GM23248 (cell line): Measurements from ENCODE around the gene SPATA24. TPM values are rescaled to one million over a fixed set of nuclear protein-coding genes. Genes with fewer than 3 reads are reported as not detected.
A peak's percentile ranks its signal among the peaks of the same experiment; 100 is the strongest.

Experiments
- DNase-seq: peaks from one replicate; pipeline ENCODE4 v3.0.0-alpha.2; 2015
- H2AFZ ChIP-seq: fragments of 200-600 bp; sonication (generic); 2 replicates; pipeline ENCODE4 v1.6.1; 2016; ENCODE audit warnings: antibody characterized with exemption
- H3F3A ChIP-seq: fragments of 200-600 bp; sonication (generic); 2 replicates; pipeline ENCODE4 v1.6.1; 2016; ENCODE audit warnings: mild to moderate bottlenecking, antibody characterized with exemption, mixed run types; ENCODE audit not compliant: insufficient read depth
- H3K27ac ChIP-seq: fragments of 200-600 bp; sonication (generic); 2 replicates; pipeline ENCODE4 v1.5.1; 2016; ENCODE audit warnings: mild to moderate bottlenecking
- H3K27me3 ChIP-seq: fragments of 200-600 bp; sonication (generic); replicated peaks from 2 replicates; pipeline ENCODE4 v1.6.1; 2016; ENCODE audit warnings: mild to moderate bottlenecking; ENCODE audit not compliant: insufficient read depth
- H3K36me3 ChIP-seq: fragments of 200-600 bp; sonication (generic); 2 replicates; pipeline ENCODE4 v1.6.1; 2016; ENCODE audit warnings: low read depth, mild to moderate bottlenecking
- H3K4me1 ChIP-seq: fragments of 200-600 bp; sonication (generic); 2 replicates; pipeline ENCODE4 v1.6.1; 2016; ENCODE audit warnings: mild to moderate bottlenecking; ENCODE audit not compliant: insufficient read depth
- H3K4me2 ChIP-seq: fragments of 200-600 bp; sonication (generic); one replicate; pipeline ENCODE4 v1.6.1; 2016; ENCODE audit warnings: mild to moderate bottlenecking; ENCODE audit not compliant: unreplicated experiment
- H3K4me3 ChIP-seq: fragments of 200-600 bp; sonication (generic); 2 replicates; pipeline ENCODE4 v1.5.1; 2016; ENCODE audit warnings: mild to moderate bottlenecking
- H3K79me2 ChIP-seq: fragments of 200-600 bp; sonication (generic); 2 replicates; pipeline ENCODE4 v1.6.1; 2016; ENCODE audit warnings: mild to moderate bottlenecking; ENCODE audit not compliant: insufficient read depth
- H3K9ac ChIP-seq: fragments of 200-600 bp; sonication (generic); 2 replicates; pipeline ENCODE4 v1.6.1; 2016; ENCODE audit warnings: mild to moderate bottlenecking
- H3K9me2 ChIP-seq: fragments of 200-600 bp; sonication (generic); 2 replicates; pipeline ENCODE4 v1.6.1; 2016; ENCODE audit warnings: mixed run types, mild to moderate bottlenecking, moderate library complexity; ENCODE audit not compliant: insufficient read depth
- H3K9me3 ChIP-seq: fragments of 200-600 bp; sonication (generic); one replicate; pipeline ENCODE4 v1.6.1; 2017; ENCODE audit warnings: low read depth
- H4K20me1 ChIP-seq: fragments of 200-600 bp; sonication (generic); 2 replicates; pipeline ENCODE4 v1.6.0; 2016; ENCODE audit not compliant: insufficient read depth
- EZH2 ChIP-seq: fragments of 200-600 bp; sonication (generic); IDR thresholded peaks from 2 replicates; pipeline ENCODE4 v1.6.1; 2018; ENCODE audit warnings: antibody characterized with exemption, mild to moderate bottlenecking; ENCODE audit not compliant: insufficient read depth, poor library complexity, severe bottlenecking
- EZH2phosphoT487 ChIP-seq: fragments of 200-600 bp; sonication (generic); IDR thresholded peaks from 2 replicates; pipeline ENCODE4 v1.6.1; 2018; ENCODE audit warnings: antibody characterized with exemption, moderate library complexity, mild to moderate bottlenecking, low read depth; ENCODE audit not compliant: insufficient read depth
- WGBS, 2 experiments: methylation state at CpG; one replicate each; pipeline ENCODE4 v1.1.6; 2015 to 2017; ENCODE audit warnings: low lambda C conversion rate in 2 of 2, low coverage in 1 of 2; ENCODE audit errors: missing lambda C conversion rate in 2 of 2; 5-methylcytosine and 5-hydroxymethylcytosine counted together
- in situ Hi-C: fragments of 300-500 bp; cut with MboI; formaldehyde crosslinking; loops from 2 replicates; pipeline ENCODE4 v1.15.0; 2020
- polyA plus RNA-seq: library from polyadenylated mRNA; unstranded; fragments of >200 nt; fragmentation: Nextera tagmentation; extraction: Ambion mirVana; gene quantifications from 2 replicates; pipeline ENCODE4 v1.2.1, GENCODE V29; 2016
- total RNA-seq: library from RNA; depleted of rRNA; stranded (reverse); fragments of >200 nt; shearing (Covaris generic); gene quantifications from 2 replicates; pipeline ENCODE4 v1.2.3, GENCODE V29; 2014

The SPATA24 gene
- total and polyA plus RNA-seq, 2 experiments from 2014 or later, result 0.43 to 4.3 TPM

DNA sequence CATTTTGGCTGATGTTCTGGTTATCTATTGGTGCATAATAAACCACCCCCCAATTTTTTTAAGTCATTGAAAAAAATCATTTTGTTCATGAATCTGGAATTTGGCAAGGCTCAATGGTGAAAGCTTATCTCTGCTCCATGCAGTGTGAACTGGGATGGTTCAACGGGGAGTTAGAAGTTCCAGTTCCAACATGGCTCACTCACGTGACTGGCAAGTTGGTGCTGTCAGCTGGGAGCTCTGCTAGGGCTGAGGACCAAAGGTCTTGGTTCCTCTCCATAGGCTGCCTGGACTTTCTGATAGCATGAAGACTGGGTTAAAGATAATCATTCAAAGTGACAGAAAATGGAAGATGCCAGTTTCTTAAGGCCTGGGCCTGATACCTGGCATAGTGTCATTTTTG is 3.1 kb upstream of the SPATA24 start:
- no peaks in the 10 kb centered on the region for H3K9me3 ChIP-seq
- H3K79me2 ChIP-seq, result no peaks in the 10 kb centered on the region
- no peak for DNase-seq
- no peak overlapping the region for H3K4me2 ChIP-seq
- H3K4me3 ChIP-seq, result no peak overlapping the region
- H4K20me1 ChIP-seq, result no peaks in the 10 kb centered on the region
- H3K27ac ChIP-seq, result no peak overlapping the region
- WGBS, 2 experiments, result 93 to 95% methylated on average over 2 of the region's 2 CpGs
- H3K9me2 ChIP-seq, result no peaks in the 10 kb centered on the region
- peaks cover 29% of the 10 kb centered on the region for H3K4me1 ChIP-seq
- H3F3A ChIP-seq, result peaks cover 33% of the 10 kb centered on the region
- H3K9ac ChIP-seq, result no peak overlapping the region
- TF ChIP-seq EZH2 (no peak), EZH2phosphoT487 (no peak)
- no peaks in the 10 kb centered on the region for H3K36me3 ChIP-seq
- no peak overlapping the region for H2AFZ ChIP-seq
- in situ Hi-C loops, result no loop called here
- H3K27me3 ChIP-seq, result no peaks in the 10 kb centered on the region

DNA sequence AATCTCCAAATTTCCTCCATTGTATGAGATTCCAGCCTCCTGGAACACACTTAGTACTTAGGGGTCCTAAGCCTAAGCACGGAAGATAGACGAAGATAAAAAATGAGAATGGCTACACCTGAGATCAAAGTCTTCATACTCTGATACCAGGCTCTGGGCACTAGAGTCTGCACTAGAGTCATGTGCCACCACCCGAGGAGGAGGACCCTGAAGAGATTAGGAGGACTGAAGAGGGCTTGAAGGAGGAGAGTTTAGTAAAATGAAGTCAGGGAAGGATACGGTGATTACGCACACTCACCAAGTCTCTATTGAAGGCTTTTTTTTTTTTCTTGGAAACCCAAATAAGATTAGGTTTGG is 573 bp upstream of the SPATA24 start:
- TF ChIP-seq EZH2phosphoT487 (no peak), EZH2 (no peak)
- H3K9ac ChIP-seq, result peak overlapping the region; percentile 82
- no peak for DNase-seq
- in situ Hi-C loops, result no loop called here
- peak overlapping the region; percentile 90 for H3K27ac ChIP-seq
- peaks cover 8% of the 10 kb centered on the region for H3F3A ChIP-seq
- H3K36me3 ChIP-seq, result no peaks in the 10 kb centered on the region
- H3K9me3 ChIP-seq, result no peaks in the 10 kb centered on the region
- peak overlapping the region; percentile 70 for H3K4me2 ChIP-seq
- peak overlapping the region; percentile 97 for H2AFZ ChIP-seq
- peak overlapping the region; percentile 76 for H3K4me3 ChIP-seq
- WGBS, 2 experiments, result 45 to 48% methylated on average over 5 of the region's 5 CpGs
- H4K20me1 ChIP-seq, result no peaks in the 10 kb centered on the region
- H3K4me1 ChIP-seq, result peaks cover 10% of the 10 kb centered on the region
- no peaks in the 10 kb centered on the region for H3K9me2 ChIP-seq
- H3K27me3 ChIP-seq, result no peaks in the 10 kb centered on the region
- no peaks in the 10 kb centered on the region for H3K79me2 ChIP-seq

DNA sequence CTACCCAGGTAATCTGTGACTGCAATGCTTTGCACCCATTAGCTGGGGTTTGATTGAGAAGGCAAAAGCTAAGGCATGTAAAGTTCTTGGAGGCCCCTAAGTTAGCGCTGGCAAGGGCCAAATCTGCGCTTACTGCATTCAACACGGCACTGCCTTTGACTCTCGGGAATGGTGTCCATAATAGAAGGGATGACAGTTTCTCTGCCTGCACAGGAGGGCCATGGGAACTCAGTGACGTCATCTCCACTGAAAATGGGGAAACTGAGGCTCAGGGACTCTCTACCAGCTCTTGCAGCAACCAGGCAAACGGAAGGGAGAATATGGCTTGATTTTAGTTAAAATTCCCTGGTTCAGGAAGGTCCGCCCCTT is 487 bp downstream of the SPATA24 start:
- Histone ChIP-seq H3K27me3 (no peaks in the 10 kb centered on the region), H3K36me3 (no peaks in the 10 kb centered on the region), H3K27ac (peak overlapping the region; percentile 90), H2AFZ (peak overlapping the region; percentile 97), H3K9me2 (no peaks in the 10 kb centered on the region), H3K4me1 (peaks cover 10% of the 10 kb centered on the region), H3K4me2 (peak overlapping the region; percentile 91), H4K20me1 (no peaks in the 10 kb centered on the region), H3F3A (peaks cover 7% of the 10 kb centered on the region; the same call in 1 of the 2 replicates), H3K9ac (peak overlapping the region; percentile 82), H3K79me2 (no peaks in the 10 kb centered on the region), H3K9me3 (no peaks in the 10 kb centered on the region), H3K4me3 (peak overlapping the region; percentile 76)
- 25 to 27% methylated on average over 7 of the region's 7 CpGs for WGBS, 2 experiments
- in situ Hi-C loops, result no loop called here
- TF ChIP-seq EZH2, result no peak
- no peak for TF ChIP-seq EZH2phosphoT487
- no peak for DNase-seq

DNA sequence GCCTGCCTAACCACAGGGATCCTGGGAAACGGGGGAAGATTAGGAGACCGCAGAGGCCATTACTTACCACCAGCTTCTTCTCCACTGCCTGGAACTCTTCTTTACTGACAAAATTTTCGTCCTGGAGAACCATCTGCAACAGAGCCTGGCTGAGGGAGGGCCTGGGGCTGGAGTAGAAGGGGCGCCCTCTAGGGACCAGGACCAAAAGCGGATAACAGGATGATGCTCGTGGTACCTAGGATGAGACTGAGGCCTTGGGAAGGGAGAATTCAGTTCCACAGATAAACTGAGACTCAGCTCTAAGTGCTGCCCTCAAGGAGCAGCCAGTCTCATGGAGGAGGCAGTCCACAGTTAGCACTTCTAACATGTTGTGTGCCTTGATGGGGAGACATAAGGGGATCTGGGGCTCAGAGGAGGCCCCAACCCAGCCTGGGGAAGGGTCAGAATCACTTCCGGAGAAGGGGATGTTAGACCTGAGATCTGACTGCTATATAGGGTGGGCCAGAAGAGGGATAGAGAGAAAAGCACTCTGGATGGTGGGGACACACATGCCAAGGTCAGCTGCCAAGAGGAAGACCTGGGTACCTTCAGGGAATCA is 1.2 kb downstream of the SPATA24 start:
- 81 to 83% methylated on average over 7 of the region's 7 CpGs for WGBS, 2 experiments
- H2AFZ ChIP-seq, result no peak overlapping the region
- H3K4me1 ChIP-seq, result peaks cover 10% of the 10 kb centered on the region
- peak; percentile 28 for DNase-seq
- 0 out of 2 replicates have a peak overlapping the region, but pooled peaks have one; percentile 90 for H3K27ac ChIP-seq
- no peak overlapping the region for H3K4me3 ChIP-seq
- no peak overlapping the region for H3K9ac ChIP-seq
- H3K4me2 ChIP-seq, result no peak overlapping the region
- no peaks in the 10 kb centered on the region for H3K9me2 ChIP-seq
- H3K27me3 ChIP-seq, result no peaks in the 10 kb centered on the region
- in situ Hi-C loops, result no loop called here
- H3K9me3 ChIP-seq, result no peaks in the 10 kb centered on the region
- no peak for TF ChIP-seq EZH2
- TF ChIP-seq EZH2phosphoT487, result no peak
- H3K79me2 ChIP-seq, result no peaks in the 10 kb centered on the region
- no peaks in the 10 kb centered on the region for H4K20me1 ChIP-seq
- H3F3A ChIP-seq, result peaks cover 7% of the 10 kb centered on the region; the same call in 1 of the 2 replicates
- no peaks in the 10 kb centered on the region for H3K36me3 ChIP-seq
